GM21528 (cell line): Measurements from ENCODE around the gene ACTRT1.

ENCODE experiments used
- ATAC-seq: cut with Tn5 transposase; IDR thresholded peaks from one replicate; pipeline ENCODE4 v1.9.1; 2021; ENCODE audit warnings: mild to moderate bottlenecking, moderate library complexity; ENCODE audit not compliant: unreplicated experiment, low FRiP score

ACTRT1 gene

DNA sequence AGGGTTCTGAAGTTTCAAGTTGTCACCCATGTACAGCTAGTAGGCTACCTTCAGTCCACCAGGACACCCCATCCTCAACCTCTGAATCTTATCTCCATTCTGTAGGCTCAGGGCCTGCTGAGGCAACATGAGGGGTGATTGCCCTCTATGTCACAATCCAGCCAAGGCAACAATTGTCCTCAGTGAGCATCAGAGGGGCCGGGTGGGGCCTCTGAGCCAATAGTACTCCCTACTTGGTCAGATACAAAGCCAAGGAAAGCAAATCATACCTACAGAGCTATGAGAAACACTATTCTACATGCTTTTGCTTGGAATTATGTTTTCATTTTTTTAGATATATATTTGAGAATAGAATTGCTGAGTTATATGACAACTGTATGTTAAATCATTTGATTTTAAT is at the start of gene ACTRT1:
TSS of gene ACTRT1 (minus strand) at position 101 of the 400 bp plus-strand sequence. CDS start 197 bp downstream, outside the sequence.
- no peak for ATAC-seq

DNA sequence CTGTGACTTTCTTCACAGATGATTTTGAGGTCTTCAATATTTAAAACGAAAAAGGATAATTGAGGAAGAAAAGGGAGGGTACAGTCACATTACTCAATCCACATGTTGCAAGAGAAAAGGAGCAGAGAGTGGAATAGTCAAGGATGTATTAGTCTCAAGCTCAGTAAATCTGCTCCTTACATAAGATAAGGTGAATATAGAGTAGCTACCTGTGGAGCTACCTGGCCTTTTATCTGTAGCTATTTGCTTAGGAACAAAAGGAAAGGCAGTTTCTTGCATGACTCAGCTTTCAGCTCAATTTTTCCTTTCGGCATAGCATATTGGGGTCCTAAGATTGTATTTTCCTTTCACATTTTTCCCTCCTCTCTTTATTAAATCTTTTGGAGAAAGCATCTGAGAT is 26.3 kb upstream of the ACTRT1 start:
- no peak for ATAC-seq

DNA sequence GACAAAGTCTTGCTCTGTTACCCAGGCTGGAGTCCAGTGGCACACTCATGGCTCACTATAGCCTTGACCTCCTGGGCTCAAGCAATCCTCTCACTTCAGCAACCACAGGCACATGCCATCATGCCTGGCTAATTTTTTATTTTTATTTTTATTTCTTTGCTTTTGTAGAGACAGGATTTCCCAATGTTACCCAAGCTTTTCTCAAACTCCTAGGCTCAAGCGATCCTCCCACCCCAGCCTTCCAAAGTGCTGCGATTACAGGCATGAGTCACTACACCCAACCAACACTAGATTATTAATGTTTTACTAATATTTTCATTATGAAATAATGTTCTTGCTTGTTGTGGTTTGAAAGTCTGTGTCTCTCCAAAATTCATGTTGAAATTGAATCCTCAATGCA is 5.2 kb upstream of the ACTRT1 start:
- no peak for ATAC-seq

DNA sequence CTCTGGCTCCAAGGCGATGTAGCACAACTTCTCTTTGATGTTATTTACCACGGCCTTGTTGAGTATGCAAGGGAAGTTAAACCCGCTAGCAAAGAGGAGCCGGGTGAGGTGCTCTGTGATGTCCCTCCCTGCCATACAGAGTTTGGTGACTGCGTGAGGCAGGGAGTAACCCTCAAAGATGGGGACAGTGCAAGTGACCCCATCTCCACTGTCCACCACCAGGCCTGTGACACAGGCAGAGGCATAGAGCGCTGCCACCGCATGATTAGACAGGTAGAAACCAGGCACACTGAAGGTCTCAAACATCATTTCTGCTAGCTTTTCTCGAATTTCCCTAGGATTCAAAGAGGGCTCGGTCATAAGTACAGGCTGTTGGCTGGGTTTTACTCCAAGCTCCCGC is 677 bp downstream of the ACTRT1 start:
- ATAC-seq, result no peak

DNA sequence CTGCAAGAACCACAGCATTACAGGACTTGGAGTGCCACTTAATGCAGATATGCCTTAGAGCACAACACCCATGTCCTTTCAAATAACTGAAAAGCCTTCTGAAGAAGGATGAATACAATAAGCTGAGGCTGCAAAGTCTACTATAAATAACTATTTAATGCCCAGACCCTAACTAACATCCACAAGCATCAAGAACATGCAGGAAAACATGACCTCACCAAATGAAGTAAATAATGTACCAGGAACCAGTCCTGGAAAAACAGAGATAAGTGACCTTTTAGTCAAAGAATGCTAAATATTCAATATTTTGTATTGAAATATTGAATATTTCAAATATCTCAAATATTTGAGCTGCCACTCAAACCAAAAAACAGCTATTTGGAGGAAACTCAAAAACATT is 16.9 kb downstream of the ACTRT1 start:
- ATAC-seq, result no peak

DNA sequence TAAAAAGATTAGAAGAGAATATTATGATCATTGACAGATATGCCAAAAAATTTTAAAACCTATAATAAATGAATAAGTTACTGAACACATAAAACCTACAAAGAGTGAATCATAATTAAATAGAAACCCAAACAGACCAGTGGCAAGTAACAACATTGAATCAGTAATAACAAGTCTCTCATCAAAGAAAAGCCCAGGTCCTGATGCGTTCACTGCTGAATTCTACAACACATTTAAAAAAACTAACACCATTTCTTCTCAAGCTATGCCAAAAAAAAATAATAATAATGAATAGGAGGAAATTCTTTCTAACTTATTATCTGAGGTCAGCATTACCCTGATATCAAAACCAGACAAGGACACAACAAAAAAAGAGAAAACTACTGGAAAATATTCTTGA is 30.6 kb downstream of the ACTRT1 start:
- no peak for ATAC-seq

DNA sequence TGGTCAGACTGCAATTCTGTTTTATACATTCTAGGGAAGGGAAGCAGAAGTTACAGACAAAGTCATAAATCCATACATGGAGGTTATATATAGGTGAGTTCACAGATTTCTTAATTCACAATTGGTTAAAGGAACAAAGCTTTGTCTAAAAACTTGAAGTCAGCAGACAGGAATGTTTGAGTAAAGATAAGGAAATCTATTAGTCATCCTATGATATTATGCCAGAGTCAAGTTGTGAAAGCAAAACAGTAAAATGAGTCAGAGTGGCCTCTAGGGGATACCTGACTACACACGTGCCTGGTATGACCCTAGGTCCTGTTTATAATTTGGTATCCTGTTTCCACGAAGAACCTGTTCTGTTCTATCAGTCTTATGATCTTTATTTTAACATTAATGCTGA is 31.5 kb downstream of the ACTRT1 start:
- no peak for ATAC-seq

DNA sequence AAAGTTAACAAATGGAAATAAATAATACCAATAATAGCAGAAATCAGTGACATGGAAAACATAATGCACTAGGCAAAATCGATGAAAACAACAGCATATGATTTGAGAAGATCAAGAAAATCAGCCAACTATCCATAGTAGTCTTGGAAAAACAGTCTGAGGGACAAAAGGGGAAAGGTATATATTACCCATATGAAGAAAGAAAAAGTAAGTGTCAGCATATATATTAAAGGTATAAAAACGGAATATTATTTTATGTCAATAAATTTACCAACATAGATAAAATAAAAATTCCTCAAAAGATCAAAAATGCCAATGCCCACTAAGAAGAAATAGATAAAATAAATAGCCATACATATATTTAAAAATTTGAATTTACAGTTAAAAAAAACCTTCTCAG is 33.0 kb downstream of the ACTRT1 start:
- no peak for ATAC-seq

DNA sequence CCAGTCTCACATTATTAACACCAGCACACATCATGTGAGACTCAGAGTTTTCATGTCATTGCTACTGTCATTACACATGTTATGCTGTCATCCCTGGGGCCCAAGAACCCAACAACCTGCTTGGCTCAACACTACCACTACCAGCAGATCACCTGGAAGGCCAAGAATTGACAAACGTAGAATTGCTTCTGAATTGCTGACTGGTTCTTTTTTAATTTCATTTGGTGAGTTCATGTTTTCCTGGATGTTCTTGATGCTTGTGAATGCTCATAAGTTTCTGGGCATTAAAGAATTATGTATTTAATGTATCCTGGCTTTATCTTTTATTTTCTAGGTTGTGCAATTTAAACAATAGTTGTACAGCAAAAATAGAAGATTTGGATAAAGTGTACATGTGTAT is 40.2 kb downstream of the ACTRT1 start:
- no peak for ATAC-seq

DNA sequence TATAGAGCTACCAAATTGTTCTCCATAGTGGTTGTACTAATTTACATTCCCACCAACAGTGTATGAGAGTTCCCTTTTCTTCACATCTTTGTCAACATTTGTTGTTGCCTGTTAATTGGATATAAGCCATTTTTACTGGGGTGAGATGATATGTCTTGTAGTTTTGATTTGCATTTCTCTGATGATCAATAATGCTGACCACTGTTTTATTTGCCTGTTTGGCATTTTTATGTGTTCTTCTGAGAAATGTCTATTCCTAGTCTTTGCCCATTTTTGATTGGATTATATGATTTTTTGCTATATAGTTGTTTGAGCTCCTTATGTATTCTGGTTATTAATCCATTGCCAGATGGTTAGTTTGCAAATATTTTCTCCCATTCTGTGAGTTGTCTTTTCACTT is 44.3 kb downstream of the ACTRT1 start:
- no peak for ATAC-seq
